GM21526 (cell line): ENCODE measurements around the gene SYT15.
"Not testable (repeated sequence)": the region's sequence is repeated elsewhere in the genome, so short reads cannot be mapped to it uniquely, and the experiment has no call there.

Experiments
- ATAC-seq: cut with Tn5 transposase; IDR thresholded peaks from one replicate; pipeline ENCODE4 v1.9.1; 2021; ENCODE audit warnings: moderate library complexity; ENCODE audit not compliant: unreplicated experiment, low FRiP score

Gene SYT15

DNA sequence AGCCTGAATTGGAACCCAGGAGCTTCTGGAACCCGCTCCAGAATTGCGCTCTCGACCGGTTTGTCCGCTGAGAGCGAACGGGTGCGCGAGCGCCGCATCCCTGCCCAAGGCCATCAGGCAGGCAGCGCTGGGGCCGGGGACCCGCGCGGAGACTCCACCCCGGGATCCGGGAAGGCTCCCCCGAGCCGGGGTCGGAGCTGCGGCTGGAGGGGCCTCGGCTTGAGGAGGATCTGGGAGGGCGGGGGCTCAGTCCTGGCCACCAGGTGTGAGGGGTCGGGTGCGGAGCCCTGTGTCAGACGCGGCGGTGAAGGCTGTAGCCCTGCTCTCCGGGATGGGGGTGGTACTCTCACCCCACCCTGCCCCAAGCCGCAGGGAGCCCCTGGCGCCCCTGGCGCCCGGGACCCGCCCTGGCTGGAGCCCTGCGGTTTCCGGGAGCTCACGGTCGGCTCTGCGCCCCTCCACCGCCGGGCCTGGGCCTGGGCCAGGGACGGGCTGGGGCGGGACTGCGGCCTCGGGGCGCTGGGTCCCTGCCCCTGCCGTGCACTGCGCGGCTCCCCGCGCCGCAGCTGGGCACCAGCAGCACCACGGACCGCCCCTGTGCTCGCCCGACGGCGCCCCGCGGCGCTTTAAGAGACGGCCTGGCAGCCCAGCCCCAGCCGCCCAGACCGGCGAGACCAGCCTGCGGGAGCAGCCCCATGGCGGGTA lies at the start of gene SYT15:
TSS of gene SYT15 (plus strand) at position 655 of the 705 bp plus-strand sequence. CDS start at position 696, 41 bp downstream.
- ATAC-seq, result not testable (repeated sequence)

DNA sequence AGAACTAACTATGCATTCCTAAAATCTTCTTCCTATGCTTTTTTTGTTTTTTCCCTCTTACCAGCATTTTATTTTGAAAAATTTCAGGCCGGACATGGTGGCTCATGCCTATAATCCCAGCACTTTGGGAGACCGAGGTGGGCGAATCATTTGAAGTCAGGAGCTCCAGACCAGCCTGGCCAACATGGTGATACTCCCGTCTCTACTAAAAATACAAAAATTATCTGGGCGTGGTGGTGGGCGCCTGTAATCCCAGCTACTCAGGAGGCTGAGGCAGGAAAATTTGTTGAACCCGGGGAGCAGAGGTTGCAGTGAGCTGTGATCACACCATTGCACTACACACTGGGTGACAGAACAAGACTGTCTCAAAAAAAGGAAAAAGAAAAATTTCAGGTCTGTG lies 49.2 kb upstream of the SYT15 start:
- not testable (repeated sequence) for ATAC-seq

- no peak for ATAC-seq
These were observed 48.4 kb upstream of the SYT15 start for GRCh38 chr10:46530249-46531186.

GRCh38 chr10:46532256-46532655 lies 46.7 kb upstream of the SYT15 start:
- not testable (repeated sequence) for ATAC-seq

GRCh38 chr10:46534828-46535524 lies 44.0 kb upstream of the SYT15 start:
- ATAC-seq, result no peak

DNA sequence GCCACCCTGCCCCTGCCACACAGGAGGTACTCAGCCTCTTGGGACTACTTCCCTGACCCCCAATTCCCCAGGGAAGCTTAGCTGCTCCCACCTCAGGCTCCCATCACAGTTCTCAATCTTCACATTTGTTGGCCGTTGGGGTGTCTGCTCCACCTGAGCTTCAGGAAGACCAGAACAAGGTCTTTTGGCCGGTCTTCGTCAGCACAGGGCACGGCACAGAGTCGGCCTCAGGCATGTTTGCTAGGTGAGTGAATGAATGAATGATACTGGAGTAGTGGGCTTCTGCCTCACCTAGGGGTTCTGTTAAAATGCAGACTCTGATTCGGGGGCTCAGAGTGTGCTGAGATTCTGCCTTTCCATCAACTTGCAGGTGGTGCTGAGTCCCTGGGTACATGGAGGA lies 42.8 kb upstream of the SYT15 start:
- no peak for ATAC-seq

- no peak for ATAC-seq
These were observed 42.1 kb upstream of the SYT15 start for GRCh38 chr10:46536781-46537180.

- ATAC-seq, result no peak
These were observed 41.6 kb upstream of the SYT15 start for GRCh38 chr10:46537309-46537708.

DNA sequence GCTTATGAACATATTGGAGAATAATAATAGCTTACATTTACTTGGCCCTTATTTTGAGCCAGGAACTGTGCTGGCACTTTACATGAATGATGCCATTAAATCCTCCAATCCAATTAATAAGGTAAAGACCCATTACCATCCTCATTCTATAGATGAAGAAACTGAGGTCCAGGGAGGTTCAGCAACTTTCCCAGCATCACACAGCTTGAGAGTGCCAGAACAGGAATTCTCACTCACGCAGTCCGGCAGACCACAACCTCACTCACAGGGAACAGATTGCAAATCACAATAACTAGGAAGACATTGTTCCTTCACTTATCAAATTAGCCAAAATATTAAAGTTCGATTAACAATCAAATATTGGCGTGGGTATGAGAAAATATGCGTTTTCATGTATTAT lies 40.8 kb upstream of the SYT15 start:
- no peak for ATAC-seq

GRCh38 chr10:46538717-46539426 lies 40.1 kb upstream of the SYT15 start:
- ATAC-seq, result no peak

DNA sequence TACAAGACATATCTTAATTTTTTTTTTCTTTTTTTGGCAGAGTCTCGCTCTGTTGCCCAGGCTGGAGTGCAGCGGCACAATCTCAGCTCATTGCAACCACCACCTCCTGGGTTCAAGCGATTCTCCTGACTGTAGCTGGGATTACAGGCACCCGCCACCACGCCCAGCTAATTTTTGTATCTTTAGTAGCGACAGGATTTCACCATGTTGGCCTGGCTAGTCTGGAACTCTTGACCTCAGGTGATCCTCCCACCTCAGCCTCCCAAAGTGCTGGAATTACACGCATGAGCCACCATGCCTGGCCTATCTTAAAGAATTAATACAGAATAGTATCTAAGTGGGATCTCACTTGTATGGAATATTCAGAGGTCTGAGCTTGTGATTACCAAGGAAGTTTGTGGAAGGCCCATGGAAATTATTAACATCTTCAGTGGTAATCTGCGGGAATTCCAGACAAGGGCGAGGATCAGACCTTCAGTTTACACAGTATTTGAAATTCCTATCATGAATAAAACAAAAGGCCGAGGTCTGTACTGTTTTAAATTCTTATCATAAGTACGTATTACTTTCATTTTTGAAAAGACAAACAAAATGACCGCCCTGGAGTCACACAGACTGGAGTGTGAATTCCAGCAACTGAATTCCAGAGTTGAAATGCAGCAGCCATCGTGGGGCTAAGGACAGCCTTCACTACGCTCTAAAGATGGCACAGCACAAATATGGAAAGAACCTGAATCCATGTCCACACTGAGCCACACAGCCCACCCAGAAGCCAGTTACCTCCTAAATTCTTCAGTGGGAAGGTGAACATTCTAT lies 39.1 kb upstream of the SYT15 start:
- ATAC-seq, result no peak

DNA sequence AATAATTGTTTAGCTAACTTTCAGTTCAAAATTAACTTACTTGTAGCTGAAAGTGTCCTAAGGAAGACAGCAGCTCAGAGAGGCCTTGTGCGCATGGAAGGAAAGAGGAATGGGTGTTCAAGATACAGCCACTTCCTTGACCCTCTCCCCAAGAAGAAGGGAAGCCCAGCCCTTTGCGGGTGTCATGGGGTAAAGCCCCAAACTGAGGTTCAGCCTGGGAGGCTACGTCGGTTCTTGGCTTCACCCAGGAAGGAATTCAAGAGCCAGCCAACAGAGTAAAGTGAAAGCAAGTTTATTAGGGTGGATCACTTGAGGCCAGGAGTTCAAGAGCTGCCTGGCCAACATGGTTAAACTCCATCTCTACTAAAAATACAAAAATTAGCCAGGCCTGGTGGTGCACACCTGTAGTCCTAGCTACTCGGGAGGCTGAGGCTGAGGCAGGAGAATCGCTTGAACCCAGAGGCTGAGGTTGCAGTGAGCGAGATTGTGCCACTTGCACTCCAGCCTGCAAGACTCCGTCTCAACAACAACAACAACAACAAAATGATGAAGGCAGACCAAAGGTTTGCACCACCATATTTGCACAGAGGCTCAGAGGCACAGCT lies 38.4 kb upstream of the SYT15 start:
- no peak for ATAC-seq

- ATAC-seq, result no peak
These were observed 37.8 kb upstream of the SYT15 start for GRCh38 chr10:46541017-46541661.

GRCh38 chr10:46541735-46542566 lies 37.0 kb upstream of the SYT15 start:
- no peak for ATAC-seq

GRCh38 chr10:46542567-46543465 lies 36.1 kb upstream of the SYT15 start:
- no peak for ATAC-seq

DNA sequence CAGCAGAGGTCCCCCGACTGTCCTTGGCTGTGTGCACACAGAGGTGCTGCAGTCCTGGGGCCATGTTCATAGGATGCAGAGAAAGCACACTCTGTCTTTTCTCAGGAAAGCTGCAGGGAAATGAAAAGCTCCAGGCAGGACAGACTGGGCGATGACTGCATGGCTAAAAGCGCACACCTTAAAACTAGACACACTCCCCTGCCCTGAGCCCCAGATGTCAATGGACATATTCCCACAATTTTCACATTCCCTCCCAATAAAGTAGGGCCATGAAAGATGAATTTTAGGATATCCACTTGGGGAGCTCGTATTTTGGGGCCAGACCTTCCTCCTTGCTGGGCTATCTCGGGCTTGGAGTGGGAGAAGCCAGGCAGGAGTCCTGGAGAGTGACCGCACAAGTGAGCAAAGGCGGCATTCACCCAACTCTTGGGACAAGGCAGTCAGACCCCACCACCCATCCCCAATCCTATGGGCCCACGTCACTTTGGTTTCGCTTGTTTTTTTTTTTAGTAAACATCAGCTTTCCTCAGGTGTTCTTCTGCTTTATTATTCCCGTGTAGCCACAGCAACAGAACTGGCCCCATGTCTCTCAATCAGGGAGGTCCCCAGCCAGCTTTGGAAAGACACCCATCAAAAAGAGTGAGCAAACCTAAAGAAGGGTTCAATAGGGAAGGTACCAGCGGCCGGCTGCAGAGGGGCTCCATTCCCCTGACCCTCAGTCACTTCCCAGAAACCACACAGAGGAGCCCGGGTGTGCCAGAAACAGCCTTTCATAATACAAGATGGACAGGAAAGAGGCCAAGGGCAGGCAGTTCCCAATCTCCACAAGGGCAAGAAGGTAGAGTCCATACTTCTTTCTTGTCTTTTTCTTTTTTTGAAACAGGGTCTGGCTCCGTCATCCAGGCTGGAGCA lies 35.2 kb upstream of the SYT15 start:
- no peak for ATAC-seq
